H9 (cell line): ENCODE results near the gene PSKH1. TPM values are rescaled to one million over a fixed set of nuclear protein-coding genes. Genes with fewer than 3 reads are reported as not detected.

ENCODE experiments used
- DNase-seq: peaks from one replicate; pipeline ENCODE4 v3.0.0-alpha.2; 2017
- H2AFZ ChIP-seq: one replicate; pipeline ENCODE4 v1.6.1; 2013; ENCODE audit warnings: mild to moderate bottlenecking, low read length, control low read depth, moderate library complexity
- H2AK5ac ChIP-seq: 2 replicates; pipeline ENCODE4 v1.6.1; 2013; ENCODE audit warnings: low read length, control low read depth, mixed read lengths; ENCODE audit not compliant: insufficient read length
- H2BK120ac ChIP-seq: one replicate; pipeline ENCODE4 v1.6.1; 2013; ENCODE audit warnings: low read depth, mild to moderate bottlenecking, low read length, control low read depth, inconsistent platforms; ENCODE audit not compliant: poor library complexity, severe bottlenecking
- H2BK12ac ChIP-seq: 2 replicates; pipeline ENCODE4 v1.6.1; 2013; ENCODE audit warnings: low read length, control low read depth, mixed read lengths, low read depth; ENCODE audit not compliant: insufficient read length
- H2BK15ac ChIP-seq: 2 replicates; pipeline ENCODE4 v1.6.1; 2013; ENCODE audit warnings: low read depth, low read length, control low read depth
- H2BK20ac ChIP-seq: one replicate; pipeline ENCODE4 v1.6.1; 2013; ENCODE audit warnings: low read depth, mild to moderate bottlenecking, low read length, control low read depth, inconsistent platforms; ENCODE audit not compliant: poor library complexity, severe bottlenecking
- H2BK5ac ChIP-seq: 2 replicates; pipeline ENCODE4 v1.6.1; 2013; ENCODE audit warnings: low read length, control low read depth, mixed read lengths; ENCODE audit not compliant: insufficient read length
- H3K14ac ChIP-seq: 2 replicates; pipeline ENCODE4 v1.6.1; 2013; ENCODE audit warnings: low read length, control low read depth; ENCODE audit not compliant: insufficient read depth
- H3K18ac ChIP-seq: 2 replicates; pipeline ENCODE4 v1.6.1; 2013; ENCODE audit warnings: low read depth, mild to moderate bottlenecking, mixed read lengths, low read length, control low read depth; ENCODE audit not compliant: insufficient read length
- H3K23ac ChIP-seq: 2 replicates; pipeline ENCODE4 v1.6.1; 2013; ENCODE audit warnings: low read length, control low read depth, mixed read lengths, low read depth; ENCODE audit not compliant: insufficient read length
- H3K23me2 ChIP-seq: 2 replicates; pipeline ENCODE4 v1.6.1; 2013; ENCODE audit warnings: low read depth, mild to moderate bottlenecking, mixed read lengths, low read length, control low read depth; ENCODE audit not compliant: insufficient read length, poor library complexity, severe bottlenecking
- H3K27ac ChIP-seq: 2 replicates; pipeline ENCODE4 v1.5.1; 2013; ENCODE audit warnings: low read length, control low read depth, mixed read lengths, low read depth; ENCODE audit not compliant: insufficient read length
- H3K27me3 ChIP-seq: 2 replicates; pipeline ENCODE4 v1.6.1; 2013; ENCODE audit warnings: low read length, control low read depth, inconsistent platforms; ENCODE audit not compliant: insufficient read depth
- H3K4ac ChIP-seq: 2 replicates; pipeline ENCODE4 v1.6.1; 2013; ENCODE audit warnings: low read depth, mild to moderate bottlenecking, control low read depth, inconsistent platforms, low read length, moderate library complexity
- H3K4me1 ChIP-seq: 2 replicates; pipeline ENCODE4 v1.6.1; 2013; ENCODE audit warnings: low read length, control low read depth, inconsistent platforms; ENCODE audit not compliant: insufficient read depth
- H3K4me2 ChIP-seq: 2 replicates; pipeline ENCODE4 v1.6.1; 2013; ENCODE audit warnings: low read length, control low read depth, mixed read lengths; ENCODE audit not compliant: insufficient read length, insufficient read depth
- H3K56ac ChIP-seq: 2 replicates; pipeline ENCODE4 v1.6.1; 2013; ENCODE audit warnings: low read depth, mild to moderate bottlenecking, mixed read lengths, low read length, control low read depth; ENCODE audit not compliant: insufficient read length
- H3K79me1 ChIP-seq: 2 replicates; pipeline ENCODE4 v1.6.1; 2013; ENCODE audit warnings: low read depth, mild to moderate bottlenecking, moderate library complexity, low read length, control low read depth, inconsistent platforms; ENCODE audit not compliant: insufficient read depth, poor library complexity, severe bottlenecking
- H3K79me2 ChIP-seq: 2 replicates; pipeline ENCODE4 v1.6.1; 2013; ENCODE audit warnings: low read length, control low read depth, inconsistent platforms; ENCODE audit not compliant: insufficient read depth
- H3K9ac ChIP-seq: 2 replicates; pipeline ENCODE4 v1.6.1; 2013; ENCODE audit warnings: low read length, control low read depth, mixed read lengths; ENCODE audit not compliant: insufficient read length; ENCODE audit errors: extremely low read depth
- H3K9me3 ChIP-seq: one replicate; pipeline ENCODE4 v1.6.1; 2013; ENCODE audit warnings: low read depth, low read length, inconsistent platforms; ENCODE audit not compliant: control insufficient read depth
- H3T11ph ChIP-seq: one replicate; pipeline ENCODE4 v1.6.1; 2013; ENCODE audit warnings: mild to moderate bottlenecking, low read length, control low read depth, inconsistent platforms
- H4K20me1 ChIP-seq: one replicate; pipeline ENCODE4 v1.6.1; 2013; ENCODE audit not compliant: control insufficient read depth, insufficient read length, insufficient read depth
- H4K5ac ChIP-seq: 2 replicates; pipeline ENCODE4 v1.6.1; 2013; ENCODE audit warnings: low read depth, mild to moderate bottlenecking, mixed read lengths, low read length, control low read depth; ENCODE audit not compliant: insufficient read length
- H4K8ac ChIP-seq: replicated peaks from 2 replicates; pipeline ENCODE4 v1.6.1; 2013; ENCODE audit warnings: low read length, control low read depth, mixed read lengths, low read depth; ENCODE audit not compliant: insufficient read length
- H4K91ac ChIP-seq: 2 replicates; pipeline ENCODE4 v1.6.1; 2013; ENCODE audit warnings: low read depth, mild to moderate bottlenecking, moderate library complexity, mixed read lengths, low read length, control low read depth; ENCODE audit not compliant: insufficient read length
- H3K27ac Mint-ChIP-seq, 3 experiments: 2 replicates in 2 of 3; 3 replicates in 1 of 3; pipeline ENCODE4 v1.8.0; 2020 to 2021; ENCODE audit warnings: mixed read lengths in 3 of 3, mild to moderate bottlenecking in 1 of 3, moderate library complexity in 1 of 3
- H3K27me3 Mint-ChIP-seq: 2 replicates; pipeline ENCODE4 v1.8.0; 2021; ENCODE audit warnings: low read depth, mild to moderate bottlenecking, moderate library complexity, mixed read lengths
- H3K36me3 Mint-ChIP-seq, 3 experiments: 2 replicates in 2 of 3; 3 replicates in 1 of 3; pipeline ENCODE4 v1.8.0; 2020 to 2021; ENCODE audit warnings: low read depth in 3 of 3, mixed read lengths in 3 of 3; ENCODE audit not compliant: insufficient read depth in 1 of 3
- H3K4me1 Mint-ChIP-seq, 2 experiments: 2 replicates each; pipeline ENCODE4 v1.8.0; 2020; ENCODE audit warnings: mixed read lengths in 2 of 2
- H3K4me3 Mint-ChIP-seq, 2 experiments: 2 replicates in 1 of 2; 3 replicates in 1 of 2; pipeline ENCODE4 v1.8.0; 2020 to 2021; ENCODE audit warnings: mild to moderate bottlenecking in 2 of 2, mixed read lengths in 2 of 2, moderate library complexity in 1 of 2
- H3K9me3 Mint-ChIP-seq, 2 experiments: 2 replicates in 1 of 2; 3 replicates in 1 of 2; pipeline ENCODE4 v1.8.0; 2020; ENCODE audit warnings: mild to moderate bottlenecking in 2 of 2, mixed read lengths in 2 of 2, moderate library complexity in 1 of 2
- WGBS: extraction: QIAGEN DNeasy Blood & Tissue Kit; methylation state at CpG from one replicate; pipeline ENCODE4 v1.1.7; 2013; ENCODE audit warnings: missing lambda C conversion rate, low lambda C conversion rate, mixed read lengths; ENCODE audit not compliant: insufficient read length; ENCODE audit errors: extremely low coverage; 5-methylcytosine and 5-hydroxymethylcytosine counted together
- total RNA-seq: library from RNA; stranded (reverse); gene quantifications from 2 replicates; pipeline ENCODE4 v1.2.1, GENCODE V29; 2021
- TF ChIP-seq, protein P1 (sequence below): fragments of 200-600 bp; sonication (generic); conservative IDR thresholded peaks from 3 replicates; pipeline ENCODE4 v1.8.0; 2021; ENCODE audit warnings: antibody characterized with exemption, mild to moderate bottlenecking

Gene PSKH1
- total RNA-seq, 1 experiment from 2014 or later: 29.1 TPM

DNA sequence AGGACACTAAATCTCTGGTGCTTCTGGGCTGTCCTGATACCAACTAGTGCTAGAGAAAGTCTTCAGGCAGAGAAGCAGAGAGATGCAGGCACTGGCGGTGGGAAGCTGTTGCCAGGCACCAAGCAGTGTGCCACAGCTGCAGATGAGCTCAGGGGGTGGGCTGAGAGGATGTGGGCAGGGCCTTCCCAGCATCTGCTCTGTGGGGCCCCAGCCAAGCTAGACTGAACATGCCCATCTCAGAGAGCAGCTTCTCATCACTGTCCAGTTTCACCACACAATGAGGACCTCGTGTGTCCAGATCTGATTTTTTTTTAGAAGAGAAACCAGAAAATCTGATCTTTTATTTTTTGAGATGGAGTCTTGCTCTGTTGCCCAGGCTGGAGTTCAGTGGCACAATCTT, 17.1 kb downstream of the PSKH1 start:
- H4K8ac ChIP-seq: no peak overlapping the region
- no peak overlapping the region for H2AK5ac ChIP-seq
- no peak overlapping the region for H2BK5ac ChIP-seq
- no peak overlapping the region for H3K4me2 ChIP-seq
- H3K14ac ChIP-seq: no peak overlapping the region
- no peak overlapping the region for H2BK20ac ChIP-seq
- H2AFZ ChIP-seq: no peak overlapping the region
- H3K79me2 ChIP-seq: no peaks in the 10 kb centered on the region
- no peak overlapping the region for H3T11ph ChIP-seq
- H3K79me1 ChIP-seq: no peaks in the 10 kb centered on the region
- no peaks in the 10 kb centered on the region for H4K20me1 ChIP-seq
- no peaks in the 10 kb centered on the region; the same call in 1 of the 2 replicates for H3K27me3 Mint-ChIP-seq
- TF ChIP-seq, protein P1, sequence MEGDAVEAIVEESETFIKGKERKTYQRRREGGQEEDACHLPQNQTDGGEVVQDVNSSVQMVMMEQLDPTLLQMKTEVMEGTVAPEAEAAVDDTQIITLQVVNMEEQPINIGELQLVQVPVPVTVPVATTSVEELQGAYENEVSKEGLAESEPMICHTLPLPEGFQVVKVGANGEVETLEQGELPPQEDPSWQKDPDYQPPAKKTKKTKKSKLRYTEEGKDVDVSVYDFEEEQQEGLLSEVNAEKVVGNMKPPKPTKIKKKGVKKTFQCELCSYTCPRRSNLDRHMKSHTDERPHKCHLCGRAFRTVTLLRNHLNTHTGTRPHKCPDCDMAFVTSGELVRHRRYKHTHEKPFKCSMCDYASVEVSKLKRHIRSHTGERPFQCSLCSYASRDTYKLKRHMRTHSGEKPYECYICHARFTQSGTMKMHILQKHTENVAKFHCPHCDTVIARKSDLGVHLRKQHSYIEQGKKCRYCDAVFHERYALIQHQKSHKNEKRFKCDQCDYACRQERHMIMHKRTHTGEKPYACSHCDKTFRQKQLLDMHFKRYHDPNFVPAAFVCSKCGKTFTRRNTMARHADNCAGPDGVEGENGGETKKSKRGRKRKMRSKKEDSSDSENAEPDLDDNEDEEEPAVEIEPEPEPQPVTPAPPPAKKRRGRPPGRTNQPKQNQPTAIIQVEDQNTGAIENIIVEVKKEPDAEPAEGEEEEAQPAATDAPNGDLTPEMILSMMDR: no peak
- no peak for DNase-seq
- H2BK15ac ChIP-seq: no peak overlapping the region
- WGBS: no CpG with 5 or more reads among the region's 2 CpGs
- peaks cover 7 to 10% of the 10 kb centered on the region in 2 experiments for H3K4me1 Mint-ChIP-seq
- no peak overlapping the region for H2BK120ac ChIP-seq
- H3K23ac ChIP-seq: no peak overlapping the region
- no peak overlapping the region for H3K18ac ChIP-seq
- no peak overlapping the region for H3K4ac ChIP-seq
- H3K9me3 ChIP-seq: no peaks in the 10 kb centered on the region
- H3K27ac Mint-ChIP-seq: no peak overlapping the region
- H3K36me3 Mint-ChIP-seq: peaks cover 8 to 36% (median 19%) of the 10 kb centered on the region in 3 experiments; a peak in 6 of 7 replicates
- no peaks in the 10 kb centered on the region for H3K9me3 Mint-ChIP-seq
- no peak overlapping the region for H3K9ac ChIP-seq
- H3K4me3 Mint-ChIP-seq: no peak overlapping the region; a peak in 1 of 5 replicates
- no peak overlapping the region for H4K91ac ChIP-seq
- no peak overlapping the region for H2BK12ac ChIP-seq
- H3K23me2 ChIP-seq: no peaks in the 10 kb centered on the region
- no peak overlapping the region for H3K27ac ChIP-seq
- H3K56ac ChIP-seq: no peak overlapping the region
- no peak overlapping the region for H4K5ac ChIP-seq
- peaks cover 5% of the 10 kb centered on the region; the same call in 1 of the 2 replicates for H3K4me1 ChIP-seq
- no peaks in the 10 kb centered on the region for H3K27me3 ChIP-seq
